Glutamatergic neuron (in vitro differentiated cells): Measurements from ENCODE around the gene RAPGEF5. TPM values are rescaled to one million over a fixed set of nuclear protein-coding genes. Genes with fewer than 3 reads are reported as not detected.
A peak's percentile ranks its signal among the peaks of the same experiment; 100 is the strongest.

Experiments used
- DNase-seq: peaks from one replicate; pipeline ENCODE4 v3.0.0; 2022
- H3K27ac Mint-ChIP-seq: one replicate; pipeline ENCODE4 v1.8.0; 2020; ENCODE audit warnings: mild to moderate bottlenecking, mixed read lengths, inconsistent platforms; ENCODE audit not compliant: unreplicated experiment
- H3K27me3 Mint-ChIP-seq: one replicate; pipeline ENCODE4 v1.8.0; 2020; ENCODE audit warnings: mild to moderate bottlenecking, moderate library complexity, mixed read lengths, inconsistent platforms; ENCODE audit not compliant: unreplicated experiment
- H3K36me3 Mint-ChIP-seq: one replicate; pipeline ENCODE4 v1.8.0; 2020; ENCODE audit warnings: mild to moderate bottlenecking, mixed read lengths, inconsistent platforms; ENCODE audit not compliant: unreplicated experiment
- H3K4me1 Mint-ChIP-seq: one replicate; pipeline ENCODE4 v1.8.0; 2020; ENCODE audit warnings: mild to moderate bottlenecking, low read depth, mixed read lengths, inconsistent platforms; ENCODE audit not compliant: unreplicated experiment
- H3K4me3 Mint-ChIP-seq: one replicate; pipeline ENCODE4 v1.8.0; 2020; ENCODE audit warnings: mild to moderate bottlenecking, mixed read lengths, inconsistent platforms; ENCODE audit not compliant: unreplicated experiment
- H3K9me3 Mint-ChIP-seq: one replicate; pipeline ENCODE4 v1.8.0; 2020; ENCODE audit warnings: mild to moderate bottlenecking, moderate library complexity, mixed read lengths, inconsistent platforms; ENCODE audit not compliant: unreplicated experiment
- CTCF ChIP-seq: fragments of 200-600 bp; sonication (generic); IDR thresholded peaks from one replicate; pipeline ENCODE4 v1.5.0; 2021; ENCODE audit not compliant: partially characterized antibody, unreplicated experiment
- long read RNA-seq: library from polyadenylated mRNA; unstranded; transcript quantifications from one replicate; pipeline ENCODE4 v2.0.0, GENCODE V29; 2020; ENCODE audit not compliant: unreplicated experiment
- total RNA-seq: library from RNA; stranded (reverse); fragmentation: NEBNext Ultra II Directional; extraction: Animal tissue kit (Norgen Biotek cat#: 25700); gene quantifications from one replicate; pipeline ENCODE4 v1.2.1, GENCODE V29; 2021; ENCODE audit not compliant: unreplicated experiment

RAPGEF5 gene
- total RNA-seq, result 169 TPM
- long read RNA-seq, full-length matches to known transcripts, result 3 of 19 reads
- long read RNA-seq, partial matches to known transcripts, result 14 of 19 reads
- long read RNA-seq, other reads (novel, unspliced or antisense), result 2 of 19 reads

- H3K27ac Mint-ChIP-seq, result no peak within 1 kb of the TSS
Observed at GRCh38 chr7:22356701-22357310, at the start of gene RAPGEF5. TSS of gene RAPGEF5 (minus strand) at chr7:22357154. CDS start at chr7:22357060, 94 bp downstream.

GRCh38 chr7:22406715-22407114 lies 49.8 kb upstream of the RAPGEF5 start:
- Mint-ChIP-seq H3K9me3 (no peaks in the 10 kb centered on the region), H3K36me3 (no peaks in the 10 kb centered on the region), H3K27me3 (no peaks in the 10 kb centered on the region), H3K27ac (peak overlapping the region; percentile 1), H3K4me3 (no peak overlapping the region), H3K4me1 (peaks cover 9% of the 10 kb centered on the region)
- TF ChIP-seq CTCF, result no peak
- no peak for DNase-seq

More at GRCh38 chr7:22356701-22357310, at the start of gene RAPGEF5:
- Mint-ChIP-seq H3K4me1 (no peaks in the 10 kb centered on the region), H3K27me3 (peaks cover 6% of the 10 kb centered on the region), H3K9me3 (peaks cover 7% of the 10 kb centered on the region), H3K36me3 (peaks cover 7% of the 10 kb centered on the region), H3K4me3 (peak within 1 kb of the TSS; percentile 73)
- peak; percentile 49 for DNase-seq
- no peak for TF ChIP-seq CTCF

GRCh38 chr7:22404421-22405023 lies 47.6 kb upstream of the RAPGEF5 start:
- no peak overlapping the region for H3K27ac Mint-ChIP-seq
- no peaks in the 10 kb centered on the region for H3K9me3 Mint-ChIP-seq
- no peaks in the 10 kb centered on the region for H3K36me3 Mint-ChIP-seq
- H3K4me1 Mint-ChIP-seq, result peaks cover 5% of the 10 kb centered on the region
- H3K4me3 Mint-ChIP-seq, result no peak overlapping the region
- H3K27me3 Mint-ChIP-seq, result no peaks in the 10 kb centered on the region
- DNase-seq, result no peak
- no peak for TF ChIP-seq CTCF

GRCh38 chr7:22403344-22403743 lies 46.4 kb upstream of the RAPGEF5 start:
- Mint-ChIP-seq H3K4me3 (no peak overlapping the region), H3K9me3 (no peaks in the 10 kb centered on the region), H3K4me1 (peaks cover 4% of the 10 kb centered on the region), H3K27ac (no peak overlapping the region), H3K36me3 (no peaks in the 10 kb centered on the region), H3K27me3 (no peaks in the 10 kb centered on the region)
- no peak for DNase-seq
- no peak for TF ChIP-seq CTCF

- no peak overlapping the region for H3K27ac Mint-ChIP-seq
- peaks cover 2% of the 10 kb centered on the region for H3K9me3 Mint-ChIP-seq
- H3K36me3 Mint-ChIP-seq, result no peaks in the 10 kb centered on the region
- no peak for DNase-seq
- no peak overlapping the region for H3K4me3 Mint-ChIP-seq
- H3K27me3 Mint-ChIP-seq, result no peaks in the 10 kb centered on the region
- peaks cover 5% of the 10 kb centered on the region for H3K4me1 Mint-ChIP-seq
- no peak for TF ChIP-seq CTCF
Observed at GRCh38 chr7:22402250-22402649, 45.3 kb upstream of the RAPGEF5 start.
